Measurements from ENCODE around the gene CCDC38. TPM values are rescaled to one million over a fixed set of nuclear protein-coding genes. Genes with fewer than 3 reads are reported as not detected.

The CCDC38 gene
- total RNA-seq, 1 experiment from 2014 or later = 0.26 TPM

- no TSS peak for BruUV-seq (replicated peaks)
- no peaks in the 10 kb centered on the region for H3K36me3 ChIP-seq (ENCODE audit: insufficient read depth, low read length, poor library complexity, severe bottlenecking)
- no peaks in the 10 kb centered on the region for H3K9me3 ChIP-seq (ENCODE audit: low read depth, low read length, poor library complexity, severe bottlenecking)
- no peaks in the 10 kb centered on the region for H3K27me3 ChIP-seq (replicated peaks; ENCODE audit: insufficient read depth, low read depth, low read length, poor library complexity)
- CTCF ChIA-PET = no interaction called here
- TF ChIP-seq EZH2 (IDR thresholded peaks at IDR 0.05; ENCODE audit: borderline replicate concordance, low read depth, low read length, poor library complexity, severe bottlenecking) (no peak), CTCF (conservative IDR thresholded peaks at IDR 0.05; ENCODE audit: low read depth, low read length) (no peak)
- DNase-seq (ENCODE audit: low spot score) = no peak
- no peaks in the 10 kb centered on the region for H3K4me1 ChIP-seq (ENCODE audit: insufficient read depth, low read length, poor library complexity, severe bottlenecking)
- POLR2A ChIA-PET (ENCODE audit: low non-redundant PET) = no interaction called here
- H3K27ac ChIP-seq (ENCODE audit: low read depth, low read length, poor library complexity, severe bottlenecking) = no peak overlapping the region
- intact Hi-C loops (cut with micrococcal nuclease; ENCODE audit: unreplicated experiment) = no loop called here
- no peak overlapping the region for H3K4me3 ChIP-seq (ENCODE audit: low read depth, low read length, poor library complexity, severe bottlenecking)
Measured at GRCh38 chr12:95978351-95978750, 35.9 kb upstream of the CCDC38 start.

GRCh38 chr12:95977764-95978305 lies 35.4 kb upstream of the CCDC38 start:
- H3K27me3 ChIP-seq (replicated peaks; ENCODE audit: insufficient read depth, low read depth, low read length, poor library complexity) = no peaks in the 10 kb centered on the region
- CTCF ChIA-PET = no interaction called here
- POLR2A ChIA-PET (ENCODE audit: low non-redundant PET) = no interaction called here
- H3K9me3 ChIP-seq (ENCODE audit: low read depth, low read length, poor library complexity, severe bottlenecking) = no peaks in the 10 kb centered on the region
- H3K27ac ChIP-seq (ENCODE audit: low read depth, low read length, poor library complexity, severe bottlenecking) = no peak overlapping the region
- no peaks in the 10 kb centered on the region for H3K4me1 ChIP-seq (ENCODE audit: insufficient read depth, low read length, poor library complexity, severe bottlenecking)
- no peak overlapping the region for H3K4me3 ChIP-seq (ENCODE audit: low read depth, low read length, poor library complexity, severe bottlenecking)
- no peak for TF ChIP-seq EZH2 (IDR thresholded peaks at IDR 0.05; ENCODE audit: borderline replicate concordance, low read depth, low read length, poor library complexity, severe bottlenecking)
- H3K36me3 ChIP-seq (ENCODE audit: insufficient read depth, low read length, poor library complexity, severe bottlenecking) = no peaks in the 10 kb centered on the region
- BruUV-seq (replicated peaks) = no TSS peak
- no peak for DNase-seq (ENCODE audit: low spot score)
- intact Hi-C loops (cut with micrococcal nuclease; ENCODE audit: unreplicated experiment) = no loop called here

- CTCF ChIA-PET = no interaction called here
Measured at GRCh38 chr12:95976416-95976832, 34.0 kb upstream of the CCDC38 start.

More at GRCh38 chr12:95976416-95976832, 34.0 kb upstream of the CCDC38 start:
- Histone ChIP-seq H3K36me3 (ENCODE audit: insufficient read depth, low read length, poor library complexity, severe bottlenecking) (no peaks in the 10 kb centered on the region), H3K4me3 (ENCODE audit: low read depth, low read length, poor library complexity, severe bottlenecking) (no peak overlapping the region), H3K9me3 (ENCODE audit: low read depth, low read length, poor library complexity, severe bottlenecking) (no peaks in the 10 kb centered on the region), H3K27me3 (replicated peaks; ENCODE audit: insufficient read depth, low read depth, low read length, poor library complexity) (no peaks in the 10 kb centered on the region), H3K27ac (ENCODE audit: low read depth, low read length, poor library complexity, severe bottlenecking) (no peak overlapping the region), H3K4me1 (ENCODE audit: insufficient read depth, low read length, poor library complexity, severe bottlenecking) (no peaks in the 10 kb centered on the region)
- no TSS peak for BruUV-seq (replicated peaks)
- POLR2A ChIA-PET (ENCODE audit: low non-redundant PET) = no interaction called here
- intact Hi-C loops (cut with micrococcal nuclease; ENCODE audit: unreplicated experiment) = no loop called here
- TF ChIP-seq CTCF (conservative IDR thresholded peaks at IDR 0.05; ENCODE audit: low read depth, low read length) (no peak), EZH2 (IDR thresholded peaks at IDR 0.05; ENCODE audit: borderline replicate concordance, low read depth, low read length, poor library complexity, severe bottlenecking) (no peak)
- DNase-seq (ENCODE audit: low spot score) = peak; percentile 14
